Breast epithelium (tissue), 4 donors: ENCODE data around the gene CRTC3. TPM values are rescaled to one million over a fixed set of nuclear protein-coding genes. Genes with fewer than 3 reads are reported as not detected.

Source experiments
- DNase-seq, 2 donors: peaks; one replicate each; pipeline ENCODE4 v3.0.0-alpha.2; 2019; ENCODE audit warnings: low spot score in 2 of 2
- H3K27ac ChIP-seq, 2 donors: fragments of 200-600 bp; sonication (generic) in 1 of 2; one replicate each; pipeline ENCODE4 v1.5.1; 2016 to 2019; ENCODE audit warnings: mild to moderate bottlenecking in 1 of 2
- H3K27me3 ChIP-seq, 2 donors: fragments of 200-600 bp; sonication (generic) in 1 of 2; one replicate each; pipeline versions ENCODE4 v1.5.1 to v1.6.0; 2017 to 2019; ENCODE audit warnings: control low read depth in 1 of 2, mild to moderate bottlenecking in 1 of 2
- H3K36me3 ChIP-seq: fragments of 200-600 bp; one replicate; pipeline ENCODE4 v1.5.1; 2019
- H3K4me1 ChIP-seq, 2 donors: fragments of 200-600 bp; sonication (generic); one replicate each; pipeline ENCODE4 v1.5.1; 2016 to 2019; ENCODE audit warnings: control low read depth in 1 of 2
- H3K4me3 ChIP-seq, 3 donors: fragments of 200-600 bp; sonication (generic); 1 replicate in 2 of 3; 2 replicates in 1 of 3; pipeline ENCODE4 v1.5.1; 2016 to 2019; ENCODE audit warnings: mild to moderate bottlenecking in 3 of 3, moderate library complexity in 2 of 3
- H3K9me3 ChIP-seq, 2 donors: fragments of 200-600 bp; sonication (generic) in 1 of 2; one replicate each; pipeline ENCODE4 v1.5.1; 2016 to 2019; ENCODE audit warnings: control low read depth in 1 of 2
- POLR2A ChIP-seq: fragments of 450-650 bp; IDR thresholded peaks from one replicate; pipeline ENCODE4 v1.6.1; 2016; ENCODE audit warnings: antibody characterized with exemption, mild to moderate bottlenecking, moderate library complexity
- POLR2AphosphoS5 ChIP-seq, 3 donors: sonication (generic); formaldehyde crosslinking; IDR thresholded peaks; one replicate each; pipeline ENCODE4 v1.6.1; 2017; ENCODE audit warnings: antibody characterized with exemption in 3 of 3
- intact Hi-C: fragments of 100-400 bp; cut with DNase I; formaldehyde crosslinking; loops from one replicate; pipeline ENCODE4 v1.15.1; 2023; ENCODE audit warnings: low total_unique reads
- total RNA-seq, 3 donors: library from RNA; depleted of rRNA; stranded (reverse); fragments of >200 nt; gene quantifications; one replicate each; pipeline ENCODE4 v1.1.0, GENCODE V29; 2016
- TF ChIP-seq, protein P1 (sequence below), 3 donors: fragments of 450-650 bp; IDR thresholded peaks; one replicate each; pipeline ENCODE4 v1.5.1; 2016 to 2017; ENCODE audit warnings: antibody characterized with exemption in 3 of 3, mild to moderate bottlenecking in 3 of 3, moderate library complexity in 3 of 3

CRTC3 gene
- total RNA-seq, 3 donors from 2014 or later, result 29.4 to 40.6 (median 36.2) TPM

DNA sequence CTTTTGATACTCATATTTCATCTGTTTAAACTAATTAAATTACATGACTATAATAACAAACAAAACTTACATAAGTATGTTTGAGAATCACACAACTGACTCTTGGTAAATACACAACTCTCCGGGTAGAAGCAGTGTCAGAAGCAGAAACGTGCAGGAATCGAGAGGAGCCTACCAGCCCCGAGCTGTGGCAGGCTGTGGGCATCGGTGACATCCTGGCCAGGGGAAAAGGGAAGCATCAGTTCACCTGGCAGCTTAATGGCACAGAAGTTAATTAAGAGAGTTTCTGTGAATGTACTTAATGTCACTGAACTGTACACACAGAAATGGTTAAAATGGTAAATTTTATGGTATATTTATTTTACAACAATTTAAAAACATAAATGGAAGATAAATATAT lies 90.2 kb downstream of the CRTC3 start:
- Histone ChIP-seq H3K27me3 (no peaks in the 10 kb centered on the region), H3K4me1 (no peaks in the 10 kb centered on the region), H3K36me3 (no peaks in the 10 kb centered on the region), H3K27ac (no peak overlapping the region), H3K9me3 (no peaks in the 10 kb centered on the region), H3K4me3 (no peak overlapping the region)
- no peak for TF ChIP-seq POLR2AphosphoS5 (IDR thresholded peaks at IDR 0.05)
- TF ChIP-seq, protein P1, sequence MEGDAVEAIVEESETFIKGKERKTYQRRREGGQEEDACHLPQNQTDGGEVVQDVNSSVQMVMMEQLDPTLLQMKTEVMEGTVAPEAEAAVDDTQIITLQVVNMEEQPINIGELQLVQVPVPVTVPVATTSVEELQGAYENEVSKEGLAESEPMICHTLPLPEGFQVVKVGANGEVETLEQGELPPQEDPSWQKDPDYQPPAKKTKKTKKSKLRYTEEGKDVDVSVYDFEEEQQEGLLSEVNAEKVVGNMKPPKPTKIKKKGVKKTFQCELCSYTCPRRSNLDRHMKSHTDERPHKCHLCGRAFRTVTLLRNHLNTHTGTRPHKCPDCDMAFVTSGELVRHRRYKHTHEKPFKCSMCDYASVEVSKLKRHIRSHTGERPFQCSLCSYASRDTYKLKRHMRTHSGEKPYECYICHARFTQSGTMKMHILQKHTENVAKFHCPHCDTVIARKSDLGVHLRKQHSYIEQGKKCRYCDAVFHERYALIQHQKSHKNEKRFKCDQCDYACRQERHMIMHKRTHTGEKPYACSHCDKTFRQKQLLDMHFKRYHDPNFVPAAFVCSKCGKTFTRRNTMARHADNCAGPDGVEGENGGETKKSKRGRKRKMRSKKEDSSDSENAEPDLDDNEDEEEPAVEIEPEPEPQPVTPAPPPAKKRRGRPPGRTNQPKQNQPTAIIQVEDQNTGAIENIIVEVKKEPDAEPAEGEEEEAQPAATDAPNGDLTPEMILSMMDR (IDR thresholded peaks at IDR 0.05), result no peak
- no peak for TF ChIP-seq POLR2A
- intact Hi-C loops, result no loop called here
- DNase-seq, result no peak

DNA sequence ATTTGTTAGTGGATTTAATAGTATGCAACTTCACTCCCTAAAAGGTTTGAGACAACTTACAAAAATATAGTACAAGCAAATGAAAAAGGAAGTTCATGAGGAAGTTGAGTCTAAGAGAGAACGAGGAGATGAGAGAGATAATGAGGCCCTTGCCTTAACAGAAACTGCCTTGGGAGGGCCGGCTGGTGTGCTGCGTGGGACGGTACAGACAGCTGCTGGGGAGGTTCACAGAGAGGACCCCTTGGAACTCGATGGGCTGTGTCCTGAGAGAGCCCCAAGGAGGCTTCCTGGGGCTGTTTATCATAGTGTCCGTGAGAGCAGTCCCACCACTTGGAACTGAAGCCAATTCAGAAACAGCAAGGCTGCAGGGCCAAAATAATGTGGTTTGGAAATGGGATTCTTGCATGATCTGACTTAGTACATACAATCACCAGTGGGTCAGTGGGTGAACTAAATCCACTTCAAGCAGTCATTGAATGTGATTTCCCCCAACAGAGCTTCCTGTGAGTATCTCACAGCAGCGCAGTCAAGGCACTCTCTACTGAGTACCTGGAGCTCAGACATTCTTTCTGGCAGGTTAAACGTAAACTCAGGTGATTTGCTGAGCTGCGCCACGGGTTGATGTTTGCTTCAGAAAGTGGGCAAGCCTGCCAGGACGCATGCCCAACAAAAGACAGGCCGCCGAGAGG lies 90.8 kb downstream of the CRTC3 start:
- Histone ChIP-seq H3K36me3 (no peaks in the 10 kb centered on the region), H3K9me3 (no peaks in the 10 kb centered on the region), H3K27me3 (no peaks in the 10 kb centered on the region), H3K4me1 (no peaks in the 10 kb centered on the region), H3K27ac (no peak overlapping the region), H3K4me3 (no peak overlapping the region)
- TF ChIP-seq POLR2A (no peak), POLR2AphosphoS5 (IDR thresholded peaks at IDR 0.05) (no peak)
- TF ChIP-seq, protein P1 (IDR thresholded peaks at IDR 0.05), result no peak
- intact Hi-C loops, result no loop called here
- no peak for DNase-seq

GRCh38 chr15:90623854-90624253 lies 94.1 kb downstream of the CRTC3 start:
- no peaks in the 10 kb centered on the region for H3K27me3 ChIP-seq
- no peak for DNase-seq
- no peaks in the 10 kb centered on the region for H3K9me3 ChIP-seq
- TF ChIP-seq, protein P1 (IDR thresholded peaks at IDR 0.05), result no peak
- TF ChIP-seq POLR2AphosphoS5 (IDR thresholded peaks at IDR 0.05) (no peak), POLR2A (no peak)
- H3K4me1 ChIP-seq, result no peaks in the 10 kb centered on the region
- no peak overlapping the region for H3K27ac ChIP-seq
- no peak overlapping the region for H3K4me3 ChIP-seq
- intact Hi-C loops, result no loop called here
- H3K36me3 ChIP-seq, result no peaks in the 10 kb centered on the region

GRCh38 chr15:90624278-90624981 lies 94.7 kb downstream of the CRTC3 start:
- H3K27ac ChIP-seq, result no peak overlapping the region
- intact Hi-C loops, result no loop called here
- no peaks in the 10 kb centered on the region for H3K27me3 ChIP-seq
- no peaks in the 10 kb centered on the region for H3K4me1 ChIP-seq
- DNase-seq, result no peak
- H3K9me3 ChIP-seq, result no peaks in the 10 kb centered on the region
- H3K4me3 ChIP-seq, result no peak overlapping the region
- no peak for TF ChIP-seq POLR2A
- no peak for TF ChIP-seq POLR2AphosphoS5 (IDR thresholded peaks at IDR 0.05)
- TF ChIP-seq, protein P1 (IDR thresholded peaks at IDR 0.05), result no peak
- H3K36me3 ChIP-seq, result no peaks in the 10 kb centered on the region

GRCh38 chr15:90625037-90625436 lies 95.3 kb downstream of the CRTC3 start:
- H3K27ac ChIP-seq, result no peak overlapping the region
- intact Hi-C loops, result no loop called here
- H3K4me3 ChIP-seq, result no peak overlapping the region
- TF ChIP-seq, protein P1 (IDR thresholded peaks at IDR 0.05), result no peak
- no peaks in the 10 kb centered on the region for H3K9me3 ChIP-seq
- DNase-seq, result no peak
- no peaks in the 10 kb centered on the region for H3K4me1 ChIP-seq
- H3K36me3 ChIP-seq, result no peaks in the 10 kb centered on the region
- no peaks in the 10 kb centered on the region for H3K27me3 ChIP-seq
